ENCODE measurements around the gene BPI.

DNA sequence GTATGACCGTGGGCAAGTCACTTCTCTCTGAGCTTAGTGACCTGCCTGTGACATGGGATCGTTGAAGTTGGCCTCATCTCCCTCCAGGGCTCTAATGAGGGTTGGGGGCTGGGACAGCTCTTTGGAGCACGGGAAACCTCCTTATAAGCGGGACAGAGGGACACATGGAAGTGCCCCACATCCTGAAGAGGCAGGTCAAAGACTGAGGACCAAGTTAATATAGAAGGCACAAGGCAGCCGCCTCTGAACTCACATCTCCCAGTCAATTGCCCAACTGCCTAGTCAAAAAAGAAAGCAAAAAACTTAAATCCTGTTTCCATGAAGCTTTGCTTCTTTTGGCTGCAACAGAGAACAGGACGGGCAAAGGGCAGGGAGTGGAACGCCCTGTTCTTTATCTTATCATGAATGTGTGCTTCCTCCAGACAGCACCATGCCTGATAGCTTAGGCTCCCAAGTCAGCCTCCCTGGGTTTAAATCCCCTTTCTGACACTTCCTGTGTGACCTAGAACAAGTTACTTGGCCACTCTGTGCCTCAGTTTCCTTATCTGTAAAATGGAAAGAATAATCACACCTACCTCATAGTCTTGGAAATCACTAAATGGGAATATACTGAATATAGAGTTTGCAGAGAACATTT, 69.4 kb downstream of the BPI start:
- TF ChIP-seq CTCF (IDR thresholded peaks at IDR 0.05; ENCODE audit: borderline replicate concordance, extremely low read depth, low read length, poor library complexity, severe bottlenecking) (no peak), EZH2 (IDR thresholded peaks at IDR 0.05; ENCODE audit: borderline replicate concordance, low read depth, low read length, severe bottlenecking) (no peak)

Data from DND-41 (cell line).